ENCODE data around the gene TSR3. TPM values are rescaled to one million over a fixed set of nuclear protein-coding genes. Genes with fewer than 3 reads are reported as not detected.

Gene TSR3
- total RNA-seq, 2 experiments from 2014 or later, result 40.6 to 46.0 TPM

GRCh38 chr16:1356061-1356900 lies 4.6 kb upstream of the TSR3 start:
- Mint-ChIP-seq H3K27ac (no peak overlapping the region), H3K27me3 (no peaks in the 10 kb centered on the region), H3K9me3 (no peaks in the 10 kb centered on the region), H3K4me1 (peaks cover 27% of the 10 kb centered on the region), H3K36me3 (ENCODE audit: low read depth) (no peaks in the 10 kb centered on the region), H3K4me3 (no peak overlapping the region)
- ChIA-PET CTCF (no interaction called here), POLR2A (no interaction called here)
- no peak for DNase-seq

GRCh38 chr16:1355591-1355990 lies 3.9 kb upstream of the TSR3 start:
- Mint-ChIP-seq H3K9me3 (no peaks in the 10 kb centered on the region), H3K4me3 (no peak overlapping the region), H3K4me1 (peaks cover 33% of the 10 kb centered on the region), H3K27ac (no peak overlapping the region), H3K36me3 (ENCODE audit: low read depth) (no peaks in the 10 kb centered on the region), H3K27me3 (no peaks in the 10 kb centered on the region)
- DNase-seq, result no peak
- POLR2A ChIA-PET, result no interaction called here
- CTCF ChIA-PET, result interaction anchor here (0.7 kb wide), 1 partner anchor 286 kb away, joined by 3 read pairs; no protein-coding TSS in a partner anchor

GRCh38 chr16:1354815-1355540 lies 3.3 kb upstream of the TSR3 start:
- Mint-ChIP-seq H3K9me3 (no peaks in the 10 kb centered on the region), H3K36me3 (ENCODE audit: low read depth) (no peaks in the 10 kb centered on the region), H3K27ac (no peak overlapping the region), H3K27me3 (no peaks in the 10 kb centered on the region), H3K4me3 (no peak overlapping the region), H3K4me1 (peaks cover 39% of the 10 kb centered on the region)
- ChIA-PET POLR2A (no interaction called here), CTCF (interaction anchor here (0.7 kb wide), 1 partner anchor 286 kb away, joined by 3 read pairs; no protein-coding TSS in a partner anchor)
- no peak for DNase-seq

GRCh38 chr16:1351215-1351581 lies 480 bp downstream of the TSR3 start:
- Mint-ChIP-seq H3K27ac (peak overlapping the region; percentile 61), H3K27me3 (no peaks in the 10 kb centered on the region), H3K9me3 (no peaks in the 10 kb centered on the region), H3K4me1 (peaks cover 40% of the 10 kb centered on the region), H3K36me3 (ENCODE audit: low read depth) (no peaks in the 10 kb centered on the region), H3K4me3 (peak overlapping the region; percentile 77)
- ChIA-PET CTCF (no interaction called here), POLR2A (interaction anchor here (1.0 kb wide), 1 partner anchor 19 kb away, joined by 4 read pairs; no protein-coding TSS in a partner anchor)
- no peak for DNase-seq

DNA sequence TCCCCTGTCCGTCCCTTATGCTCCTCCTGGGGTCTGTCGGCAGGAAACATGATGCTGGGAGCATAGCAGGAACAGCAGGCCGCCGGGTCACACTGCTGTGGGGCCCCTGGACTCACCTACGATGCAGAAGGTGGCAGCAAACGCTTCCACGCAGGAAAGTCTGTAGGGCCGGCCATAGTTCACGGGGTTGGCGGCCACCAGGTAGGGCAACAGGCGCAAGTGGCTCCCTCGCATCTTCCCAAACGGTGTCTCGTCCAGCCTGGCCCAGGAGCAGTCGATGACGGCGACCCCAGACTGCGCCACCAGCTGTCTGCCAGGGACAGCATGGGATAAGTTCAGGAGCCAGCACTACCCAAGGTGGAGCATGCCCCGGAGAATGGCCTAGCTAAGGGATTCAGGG lies 987 bp downstream of the TSR3 start:
- DNase-seq, result no peak
- ChIA-PET CTCF (no interaction called here), POLR2A (interaction anchor here (1.0 kb wide), 1 partner anchor 19 kb away, joined by 4 read pairs; no protein-coding TSS in a partner anchor)
- Mint-ChIP-seq H3K27ac (peak overlapping the region; percentile 61), H3K27me3 (no peaks in the 10 kb centered on the region), H3K4me3 (peak overlapping the region; percentile 77), H3K4me1 (peaks cover 40% of the 10 kb centered on the region), H3K36me3 (ENCODE audit: low read depth) (no peaks in the 10 kb centered on the region), H3K9me3 (no peaks in the 10 kb centered on the region)

- no peak for DNase-seq
- POLR2A ChIA-PET, result no interaction called here
- peaks cover 36% of the 10 kb centered on the region for H3K4me1 Mint-ChIP-seq
- no peaks in the 10 kb centered on the region for H3K9me3 Mint-ChIP-seq
- peak overlapping the region; percentile 77 for H3K4me3 Mint-ChIP-seq
- CTCF ChIA-PET, result no interaction called here
- no peak overlapping the region for H3K27ac Mint-ChIP-seq
- H3K27me3 Mint-ChIP-seq, result no peaks in the 10 kb centered on the region
- H3K36me3 Mint-ChIP-seq (ENCODE audit: low read depth), result no peaks in the 10 kb centered on the region
Measured at GRCh38 chr16:1349951-1350350, 1.7 kb downstream of the TSR3 start.

DNA sequence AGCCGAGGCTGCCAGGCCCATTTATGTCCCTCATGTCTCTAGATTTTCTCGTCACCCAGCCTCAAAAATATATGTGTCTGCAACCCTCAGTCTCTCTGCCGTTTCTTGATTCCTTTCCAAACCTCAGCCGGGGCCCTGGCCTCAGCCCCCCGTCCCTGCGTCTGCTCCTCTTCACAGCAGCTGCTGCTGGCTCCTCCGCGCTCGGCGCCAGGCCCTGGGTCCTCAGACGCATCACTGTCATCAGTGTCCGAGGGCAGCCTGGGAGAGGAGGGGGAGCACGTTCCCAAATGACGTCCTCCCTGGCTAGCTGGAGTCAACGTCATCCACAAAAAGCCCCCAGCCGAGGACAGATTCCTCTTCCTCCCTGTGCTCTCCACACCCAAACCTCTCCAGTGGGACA lies 2.3 kb downstream of the TSR3 start:
- H3K4me1 Mint-ChIP-seq, result peaks cover 34% of the 10 kb centered on the region
- DNase-seq, result no peak
- no peaks in the 10 kb centered on the region for H3K27me3 Mint-ChIP-seq
- CTCF ChIA-PET, result no interaction called here
- no peaks in the 10 kb centered on the region for H3K36me3 Mint-ChIP-seq (ENCODE audit: low read depth)
- no peaks in the 10 kb centered on the region for H3K9me3 Mint-ChIP-seq
- POLR2A ChIA-PET, result no interaction called here
- no peak overlapping the region for H3K4me3 Mint-ChIP-seq
- H3K27ac Mint-ChIP-seq, result no peak overlapping the region

GRCh38 chr16:1348926-1349325 lies 2.8 kb downstream of the TSR3 start:
- ChIA-PET POLR2A (no interaction called here), CTCF (no interaction called here)
- H3K9me3 Mint-ChIP-seq, result no peaks in the 10 kb centered on the region
- no peaks in the 10 kb centered on the region for H3K36me3 Mint-ChIP-seq (ENCODE audit: low read depth)
- no peak overlapping the region for H3K27ac Mint-ChIP-seq
- no peak overlapping the region for H3K4me3 Mint-ChIP-seq
- peaks cover 31% of the 10 kb centered on the region for H3K4me1 Mint-ChIP-seq
- DNase-seq, result no peak
- no peaks in the 10 kb centered on the region for H3K27me3 Mint-ChIP-seq

- no peaks in the 10 kb centered on the region for H3K27me3 Mint-ChIP-seq
Measured at GRCh38 chr16:1348441-1348840, 3.2 kb downstream of the TSR3 start.

DNA sequence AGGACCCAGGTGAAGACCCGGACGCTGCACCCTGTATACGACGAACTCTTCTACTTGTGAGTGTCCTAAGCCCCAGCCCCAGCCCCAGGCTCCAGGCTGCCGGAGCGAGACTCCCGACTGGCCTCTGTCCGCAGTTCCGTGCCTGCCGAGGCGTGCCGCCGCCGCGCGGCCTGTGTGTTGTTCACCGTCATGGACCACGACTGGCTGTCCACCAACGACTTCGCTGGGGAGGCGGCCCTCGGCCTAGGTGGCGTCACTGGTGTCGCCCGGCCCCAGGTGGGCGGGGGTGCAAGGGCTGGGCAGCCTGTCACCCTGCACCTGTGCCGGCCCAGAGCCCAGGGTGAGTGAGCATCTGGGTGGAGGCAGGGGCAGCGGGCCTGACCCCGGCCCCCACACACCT lies 3.7 kb downstream of the TSR3 start:
- Mint-ChIP-seq H3K9me3 (no peaks in the 10 kb centered on the region), H3K27ac (no peak overlapping the region), H3K4me3 (no peak overlapping the region), H3K4me1 (peaks cover 27% of the 10 kb centered on the region), H3K27me3 (no peaks in the 10 kb centered on the region), H3K36me3 (ENCODE audit: low read depth) (no peaks in the 10 kb centered on the region)
- CTCF ChIA-PET, result no interaction called here
- POLR2A ChIA-PET, result interaction anchor here (0.9 kb wide), 1 partner anchor 39 kb away, joined by 3 read pairs; the partner anchor contains the start of gene UBE2I
- no peak for DNase-seq

More at GRCh38 chr16:1348441-1348840, 3.2 kb downstream of the TSR3 start:
- Mint-ChIP-seq H3K4me1 (peaks cover 26% of the 10 kb centered on the region), H3K9me3 (no peaks in the 10 kb centered on the region), H3K4me3 (no peak overlapping the region), H3K27ac (no peak overlapping the region), H3K36me3 (ENCODE audit: low read depth) (no peaks in the 10 kb centered on the region)
- no peak for DNase-seq
- ChIA-PET CTCF (no interaction called here), POLR2A (no interaction called here)

DNA sequence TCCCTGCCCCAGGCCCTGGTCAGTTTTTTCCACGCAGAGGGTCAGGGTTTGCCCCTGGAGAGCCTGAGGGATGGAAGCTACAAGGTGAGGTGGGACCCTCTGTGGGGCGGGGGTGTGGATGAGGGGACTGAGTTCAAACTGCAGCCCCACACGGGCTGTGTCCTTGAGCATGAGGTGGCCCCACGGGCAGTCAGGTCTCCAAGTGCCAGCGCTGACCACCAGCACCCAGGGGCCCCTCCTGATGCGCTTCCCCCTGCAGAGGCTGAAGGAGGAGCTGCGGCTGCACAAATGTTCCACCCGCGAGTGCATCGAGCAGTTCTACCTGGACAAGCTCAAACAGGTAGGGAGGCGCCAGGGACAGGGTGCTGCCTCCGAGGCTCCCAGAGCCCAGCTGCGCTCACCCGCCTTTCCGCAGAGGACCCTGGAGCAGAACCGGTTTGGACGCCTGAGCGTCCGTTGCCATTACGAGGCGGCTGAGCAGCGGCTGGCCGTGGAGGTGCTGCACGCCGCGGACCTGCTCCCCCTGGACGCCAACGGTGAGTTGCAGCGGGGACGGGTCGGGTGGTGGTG lies 4.3 kb downstream of the TSR3 start:
- Mint-ChIP-seq H3K27ac (no peak overlapping the region), H3K9me3 (no peaks in the 10 kb centered on the region), H3K4me1 (peaks cover 29% of the 10 kb centered on the region), H3K36me3 (ENCODE audit: low read depth) (no peaks in the 10 kb centered on the region), H3K27me3 (no peaks in the 10 kb centered on the region), H3K4me3 (no peak overlapping the region)
- POLR2A ChIA-PET, result interaction anchor here (0.7 to 1.6 kb wide), 3 partner anchors 12 to 38 kb away, joined by 3 to 5 read pairs (median 3); partner anchors contain the start of gene UBE2I
- CTCF ChIA-PET, result no interaction called here
- no peak for DNase-seq

DNA sequence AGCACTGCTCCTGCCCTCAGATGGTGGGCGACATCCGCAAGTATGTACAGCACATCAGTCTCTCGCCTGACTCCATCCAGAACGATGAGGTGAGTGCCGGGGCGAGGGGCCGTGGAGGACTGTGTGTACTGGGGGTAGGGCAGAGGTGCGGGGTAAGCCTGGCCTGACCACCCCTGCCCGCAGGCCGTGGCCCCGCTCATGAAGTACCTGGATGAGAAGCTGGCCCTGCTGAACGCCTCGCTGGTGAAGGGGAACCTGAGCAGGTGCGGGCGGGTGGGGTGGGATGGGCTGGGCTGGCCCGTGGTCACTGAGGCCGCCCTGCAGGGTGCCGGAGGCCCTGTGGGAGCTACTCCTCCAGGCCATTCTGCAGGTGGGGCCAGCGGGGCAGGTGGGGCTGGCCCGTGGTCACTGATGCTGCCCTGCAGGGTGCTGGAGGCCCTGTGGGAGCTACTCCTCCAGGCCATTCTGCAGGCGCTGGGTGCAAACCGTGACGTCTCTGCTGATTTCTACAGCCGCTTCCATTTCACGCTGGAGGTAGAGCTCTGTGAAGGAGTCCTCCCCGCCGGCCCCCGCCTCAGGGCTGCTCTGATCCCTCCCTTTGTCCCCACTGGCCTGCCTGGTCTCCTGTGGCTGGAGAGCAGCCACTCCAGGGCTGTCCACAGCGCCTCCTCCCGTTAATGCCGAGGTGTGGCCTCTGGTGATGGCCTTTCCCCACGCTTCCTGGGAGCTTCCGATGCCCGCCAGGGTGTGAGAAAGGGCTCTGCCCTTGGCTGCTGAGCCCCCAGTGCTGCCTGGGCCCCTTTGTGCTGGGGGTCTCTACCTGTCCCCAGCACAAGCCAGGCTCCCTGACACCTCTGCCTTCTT lies 5.0 kb downstream of the TSR3 start:
- POLR2A ChIA-PET, result interaction anchor here (0.7 to 1.6 kb wide), 3 partner anchors 12 to 74 kb away, joined by 3 to 5 read pairs (median 3); partner anchors contain the start of gene UQCC4
- H3K27me3 Mint-ChIP-seq, result no peaks in the 10 kb centered on the region

More for the DNA sequence above, 5.0 kb downstream of the TSR3 start:
- Mint-ChIP-seq H3K27ac (no peak overlapping the region), H3K4me1 (peaks cover 26% of the 10 kb centered on the region), H3K9me3 (no peaks in the 10 kb centered on the region), H3K4me3 (no peak overlapping the region), H3K36me3 (ENCODE audit: low read depth) (no peaks in the 10 kb centered on the region)
- CTCF ChIA-PET, result no interaction called here
- DNase-seq, result no peak

All from activated CD4-positive, alpha-beta memory T cell treated with anti-CD3 and anti-CD28 coated beads, Interleukin-2, amount 10 ng/mL, durations not matched to agents 7 days and 5 days (primary cell).